Lung (tissue), 12 donors: Measurements from ENCODE around the gene LIPG. TPM values are rescaled to one million over a fixed set of nuclear protein-coding genes. Genes with fewer than 3 reads are reported as not detected.

Experiments used
- ATAC-seq: fragments of 200-7000 bp; cut with Tn5 transposase; one replicate; pipeline ENCODE4 v1.9.1; 2020; ENCODE audit warnings: moderate number of reproducible peaks; ENCODE audit not compliant: insufficient read depth, low FRiP score
- DNase-seq, 3 donors: peaks; one replicate each; pipeline ENCODE4 v3.0.0-alpha.2; 2013 to 2017
- H3K27ac ChIP-seq, 2 donors: one replicate each; pipeline ENCODE4 v1.5.1; 2013; ENCODE audit warnings: mild to moderate bottlenecking in 2 of 2, moderate library complexity in 2 of 2, control low read depth in 1 of 2, inconsistent platforms in 1 of 2, low read depth in 1 of 2, low read length in 1 of 2
- H3K27me3 ChIP-seq, 3 donors: one replicate each; pipeline ENCODE4 v1.5.1; 2013; ENCODE audit warnings: low read length in 2 of 3; ENCODE audit not compliant: control insufficient read depth in 3 of 3, insufficient read depth in 3 of 3
- H3K36me3 ChIP-seq, 4 donors: one replicate each; pipeline ENCODE4 v1.5.1; 2013; ENCODE audit warnings: low read length in 4 of 4, mild to moderate bottlenecking in 1 of 4, moderate library complexity in 1 of 4; ENCODE audit not compliant: control insufficient read depth in 4 of 4, insufficient read depth in 4 of 4
- H3K4me1 ChIP-seq, 5 donors: one replicate each; pipeline ENCODE4 v1.5.1; 2013; ENCODE audit warnings: low read length in 5 of 5, mild to moderate bottlenecking in 2 of 5, moderate library complexity in 1 of 5; ENCODE audit not compliant: control insufficient read depth in 5 of 5, insufficient read depth in 5 of 5
- H3K4me3 ChIP-seq: one replicate; pipeline ENCODE4 v1.5.1; 2013; ENCODE audit warnings: mild to moderate bottlenecking, control low read depth, moderate library complexity
- H3K9ac ChIP-seq, 2 donors: one replicate each; pipeline ENCODE4 v1.5.1; 2013; ENCODE audit warnings: low read length in 2 of 2, control low read depth in 1 of 2; ENCODE audit not compliant: insufficient read depth in 1 of 2
- H3K9me3 ChIP-seq, 4 donors: one replicate each; pipeline ENCODE4 v1.5.1; 2013; ENCODE audit warnings: low read length in 3 of 4, mild to moderate bottlenecking in 1 of 4, moderate library complexity in 1 of 4; ENCODE audit not compliant: control insufficient read depth in 4 of 4, insufficient read depth in 3 of 4
- WGBS, 2 donors: extraction: QIAGEN DNeasy Blood & Tissue Kit; methylation state at CpG; one replicate each; pipeline ENCODE4 v1.1.7; 2013; 5-methylcytosine and 5-hydroxymethylcytosine counted together
- polyA plus RNA-seq, 2 donors: library from polyadenylated mRNA; stranded (reverse); fragments of 200-250 nt; gene quantifications; one replicate each; pipeline ENCODE4 v1.2.1, GENCODE V29; 2013
- total RNA-seq, 2 donors: library from RNA; depleted of rRNA in 1 of 2; stranded (reverse); fragments of >200 nt in 1 of 2; gene quantifications; one replicate each; pipeline ENCODE4 v1.2.1, GENCODE V29; 2014 to 2021
- TF ChIP-seq, protein P1 (sequence below): IDR thresholded peaks from 2 replicates; pipeline ENCODE4 v1.5.1; 2012; ENCODE audit warnings: mild to moderate bottlenecking; ENCODE audit errors: control extremely low read depth, extremely low read depth
- donor health status: control.
- donor health status: control.
- donor health status: Bipolar disorder and iron deficiency.
- donor health status: healthy.
- donor health status: DM: yes; HTN: yes; CAD: no.

Gene LIPG
- total and polyA plus RNA-seq, 4 donors, result 3.7 to 93.9 (median 9.7) TPM

DNA sequence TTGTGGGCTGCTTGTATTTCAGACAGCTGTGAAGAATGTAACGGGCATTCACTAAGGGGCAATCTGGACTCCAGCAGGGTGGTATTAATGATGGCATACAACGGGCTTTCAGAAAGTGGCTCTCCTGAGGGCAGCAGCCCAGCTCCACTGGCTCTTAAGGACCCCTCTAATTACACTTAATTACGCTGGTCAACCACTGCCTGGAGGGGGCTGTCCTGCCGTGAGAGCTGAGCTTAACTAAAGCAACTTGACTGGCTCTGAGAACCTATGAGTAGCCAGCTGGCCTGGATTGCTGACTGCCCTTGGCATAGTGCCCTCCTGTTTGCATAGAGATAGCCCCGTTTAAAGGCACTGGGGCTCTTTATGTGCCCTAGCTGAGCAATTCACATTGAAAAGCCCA, 3.8 kb downstream of the LIPG start:
- DNase-seq, result peak; percentile 62 to 75 (median 68)
- no peak overlapping the region for H3K9ac ChIP-seq
- ATAC-seq, result no peak
- no peak overlapping the region for H3K27ac ChIP-seq
- WGBS, 2 donors, result 50 to 73% methylated on average over 5 of the region's 5 CpGs
- no peak overlapping the region for H3K4me3 ChIP-seq
- peaks cover 0 to 32% (median 22%) of the 10 kb centered on the region in 3 donors for H3K27me3 ChIP-seq
- peaks cover 0 to 4% (median 0%) of the 10 kb centered on the region in 4 donors for H3K9me3 ChIP-seq
- TF ChIP-seq, protein P1, sequence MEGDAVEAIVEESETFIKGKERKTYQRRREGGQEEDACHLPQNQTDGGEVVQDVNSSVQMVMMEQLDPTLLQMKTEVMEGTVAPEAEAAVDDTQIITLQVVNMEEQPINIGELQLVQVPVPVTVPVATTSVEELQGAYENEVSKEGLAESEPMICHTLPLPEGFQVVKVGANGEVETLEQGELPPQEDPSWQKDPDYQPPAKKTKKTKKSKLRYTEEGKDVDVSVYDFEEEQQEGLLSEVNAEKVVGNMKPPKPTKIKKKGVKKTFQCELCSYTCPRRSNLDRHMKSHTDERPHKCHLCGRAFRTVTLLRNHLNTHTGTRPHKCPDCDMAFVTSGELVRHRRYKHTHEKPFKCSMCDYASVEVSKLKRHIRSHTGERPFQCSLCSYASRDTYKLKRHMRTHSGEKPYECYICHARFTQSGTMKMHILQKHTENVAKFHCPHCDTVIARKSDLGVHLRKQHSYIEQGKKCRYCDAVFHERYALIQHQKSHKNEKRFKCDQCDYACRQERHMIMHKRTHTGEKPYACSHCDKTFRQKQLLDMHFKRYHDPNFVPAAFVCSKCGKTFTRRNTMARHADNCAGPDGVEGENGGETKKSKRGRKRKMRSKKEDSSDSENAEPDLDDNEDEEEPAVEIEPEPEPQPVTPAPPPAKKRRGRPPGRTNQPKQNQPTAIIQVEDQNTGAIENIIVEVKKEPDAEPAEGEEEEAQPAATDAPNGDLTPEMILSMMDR, result no peak
- peaks cover 0 to 5% (median 0%) of the 10 kb centered on the region in 4 donors for H3K36me3 ChIP-seq
- H3K4me1 ChIP-seq, result peaks cover 0 to 35% (median 10%) of the 10 kb centered on the region in 5 donors

DNA sequence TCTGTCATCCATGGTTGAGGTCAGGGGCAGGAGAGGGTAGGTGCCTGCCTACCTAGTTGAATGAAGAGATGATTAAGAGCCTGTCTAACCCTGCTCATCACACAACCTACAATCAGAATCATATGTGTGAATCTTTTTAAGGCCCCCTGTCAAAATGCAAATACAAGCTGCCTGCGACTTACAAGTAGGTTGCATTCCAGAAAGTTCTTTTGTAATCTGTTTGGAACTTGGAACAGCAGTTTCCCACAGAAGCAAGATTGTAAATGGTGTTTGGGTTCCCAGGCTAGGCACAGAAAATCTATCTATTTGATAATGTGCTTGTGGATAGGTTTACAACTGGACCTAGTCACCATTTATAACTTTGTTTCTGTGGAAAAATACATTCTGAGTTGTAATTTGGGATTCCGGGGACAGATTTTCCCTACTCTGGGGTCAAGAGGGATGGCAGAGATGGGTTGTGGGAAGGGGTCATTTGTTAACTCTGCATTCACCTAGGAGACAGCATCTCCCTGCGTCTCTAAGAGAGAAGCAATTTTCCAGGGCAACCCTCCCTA, 4.4 kb downstream of the LIPG start:
- no peak overlapping the region for H3K4me3 ChIP-seq
- H3K27me3 ChIP-seq, result peaks cover 0 to 26% (median 16%) of the 10 kb centered on the region in 3 donors
- TF ChIP-seq, protein P1, result no peak
- peaks cover 0 to 4% (median 0%) of the 10 kb centered on the region in 4 donors for H3K9me3 ChIP-seq
- peaks cover 0 to 28% (median 6%) of the 10 kb centered on the region in 5 donors for H3K4me1 ChIP-seq
- ATAC-seq (no peak), DNase-seq (no peak)
- no peak overlapping the region for H3K27ac ChIP-seq
- 85 to 92% methylated on average over 3 of the region's 3 CpGs for WGBS, 2 donors
- H3K9ac ChIP-seq, result no peak overlapping the region
- peaks cover 0 to 9% (median 0%) of the 10 kb centered on the region in 4 donors for H3K36me3 ChIP-seq

DNA sequence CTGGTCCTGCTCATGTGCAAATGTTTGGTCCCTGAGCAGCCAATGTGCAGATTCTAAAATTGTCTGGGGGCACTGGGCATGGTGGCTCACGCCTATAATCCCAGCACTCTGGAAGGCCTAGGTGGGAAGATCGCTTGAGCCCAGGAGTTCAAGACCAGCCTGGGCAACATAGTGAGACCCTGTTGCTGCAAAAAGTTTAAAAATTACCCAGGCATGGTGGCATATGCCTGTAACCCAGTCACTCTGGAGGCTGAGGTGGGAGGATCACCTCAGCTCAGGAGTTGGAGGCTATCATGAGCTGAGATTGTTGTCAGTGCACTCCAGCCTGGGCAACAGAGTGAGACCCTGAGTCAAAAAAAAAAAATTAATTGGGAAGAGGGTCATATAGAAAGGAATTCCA, 5.1 kb downstream of the LIPG start:
- no peak overlapping the region for H3K4me3 ChIP-seq
- TF ChIP-seq, protein P1, result no peak
- peaks cover 0 to 12% (median 0%) of the 10 kb centered on the region in 4 donors for H3K36me3 ChIP-seq
- DNase-seq, result no peak
- H3K9me3 ChIP-seq, result peaks cover 0 to 2% (median 0%) of the 10 kb centered on the region in 4 donors
- peaks cover 0 to 21% (median 3%) of the 10 kb centered on the region in 5 donors for H3K4me1 ChIP-seq
- peaks cover 0 to 19% (median 10%) of the 10 kb centered on the region in 3 donors for H3K27me3 ChIP-seq
- H3K9ac ChIP-seq, result no peak overlapping the region
- no peak for ATAC-seq
- WGBS, 2 donors, result 94 to 96% methylated on average over 2 of the region's 2 CpGs
- H3K27ac ChIP-seq, result no peak overlapping the region
